ENCODE measurements around the gene PTCD2. TPM values are rescaled to one million over a fixed set of nuclear protein-coding genes. Genes with fewer than 3 reads are reported as not detected.
A peak's percentile ranks its signal among the peaks of the same experiment; 100 is the strongest.

Gene PTCD2
- total and polyA plus RNA-seq, 9 of the 15 experiments (the other 6 are each of a cell fraction or from before 2014, with no cell fraction given): 11.9 to 28.5 (median 18.6) TPM

DNA sequence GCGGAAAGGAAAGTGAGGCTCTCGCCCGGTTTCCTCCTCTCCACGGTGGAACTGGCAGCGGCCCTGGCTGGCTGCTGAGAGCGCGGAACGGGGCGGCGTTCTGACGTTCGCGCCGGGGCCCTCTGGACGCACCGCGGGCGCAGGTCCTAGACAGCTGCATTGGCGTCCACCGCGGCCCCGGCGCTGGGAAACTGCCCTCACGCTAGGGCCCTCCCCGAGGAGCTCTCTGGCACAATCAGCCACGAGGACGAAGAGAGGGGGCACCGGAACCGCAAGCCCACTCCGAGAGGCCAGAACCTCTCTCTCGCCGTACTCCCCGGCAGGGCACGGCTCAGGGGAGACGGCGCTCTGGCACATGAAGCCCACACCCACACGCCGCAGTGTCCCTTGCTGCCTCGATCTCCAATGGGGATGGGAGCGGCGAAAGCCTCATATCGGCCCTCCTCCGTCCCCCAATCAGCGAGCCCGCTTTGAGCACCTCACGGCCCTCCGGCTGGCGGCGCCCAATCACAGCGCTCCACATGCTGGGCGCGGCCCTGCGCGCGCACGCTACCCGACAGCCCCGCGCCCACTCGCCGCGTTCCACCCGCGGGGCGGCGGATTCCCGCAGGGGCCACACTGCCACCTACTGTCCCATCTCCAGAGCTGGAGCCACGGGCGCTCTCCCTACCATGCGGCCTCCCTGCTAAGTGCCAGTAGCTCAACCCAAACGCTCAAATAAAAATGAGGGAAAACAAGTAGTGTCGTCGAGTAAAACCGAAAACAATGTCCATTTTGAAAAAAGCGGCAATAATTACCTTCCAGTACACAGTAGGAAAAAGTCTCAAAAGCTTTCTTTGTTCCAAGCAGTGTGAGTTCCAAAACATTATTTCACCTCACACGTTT is 12.0 kb upstream of the PTCD2 start (continued):
- peak; percentile 77; the same call in 1 of the 2 replicates for TF ChIP-seq KAT7 (CRISPR knock-in tag; IDR thresholded peaks at IDR 0.05; ENCODE audit: borderline replicate concordance)
- TF ChIP-seq, protein P1, sequence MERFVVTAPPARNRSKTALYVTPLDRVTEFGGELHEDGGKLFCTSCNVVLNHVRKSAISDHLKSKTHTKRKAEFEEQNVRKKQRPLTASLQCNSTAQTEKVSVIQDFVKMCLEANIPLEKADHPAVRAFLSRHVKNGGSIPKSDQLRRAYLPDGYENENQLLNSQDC (CRISPR knock-in tag; IDR thresholded peaks at IDR 0.05): peak; percentile 52; the same call in 1 of the 2 replicates
- peak; percentile 98 for TF ChIP-seq SUPT5H (IDR thresholded peaks at IDR 0.05)
- no peak for TF ChIP-seq ZNF444 (CRISPR knock-in tag; IDR thresholded peaks at IDR 0.05)
- TF ChIP-seq, protein P2, sequence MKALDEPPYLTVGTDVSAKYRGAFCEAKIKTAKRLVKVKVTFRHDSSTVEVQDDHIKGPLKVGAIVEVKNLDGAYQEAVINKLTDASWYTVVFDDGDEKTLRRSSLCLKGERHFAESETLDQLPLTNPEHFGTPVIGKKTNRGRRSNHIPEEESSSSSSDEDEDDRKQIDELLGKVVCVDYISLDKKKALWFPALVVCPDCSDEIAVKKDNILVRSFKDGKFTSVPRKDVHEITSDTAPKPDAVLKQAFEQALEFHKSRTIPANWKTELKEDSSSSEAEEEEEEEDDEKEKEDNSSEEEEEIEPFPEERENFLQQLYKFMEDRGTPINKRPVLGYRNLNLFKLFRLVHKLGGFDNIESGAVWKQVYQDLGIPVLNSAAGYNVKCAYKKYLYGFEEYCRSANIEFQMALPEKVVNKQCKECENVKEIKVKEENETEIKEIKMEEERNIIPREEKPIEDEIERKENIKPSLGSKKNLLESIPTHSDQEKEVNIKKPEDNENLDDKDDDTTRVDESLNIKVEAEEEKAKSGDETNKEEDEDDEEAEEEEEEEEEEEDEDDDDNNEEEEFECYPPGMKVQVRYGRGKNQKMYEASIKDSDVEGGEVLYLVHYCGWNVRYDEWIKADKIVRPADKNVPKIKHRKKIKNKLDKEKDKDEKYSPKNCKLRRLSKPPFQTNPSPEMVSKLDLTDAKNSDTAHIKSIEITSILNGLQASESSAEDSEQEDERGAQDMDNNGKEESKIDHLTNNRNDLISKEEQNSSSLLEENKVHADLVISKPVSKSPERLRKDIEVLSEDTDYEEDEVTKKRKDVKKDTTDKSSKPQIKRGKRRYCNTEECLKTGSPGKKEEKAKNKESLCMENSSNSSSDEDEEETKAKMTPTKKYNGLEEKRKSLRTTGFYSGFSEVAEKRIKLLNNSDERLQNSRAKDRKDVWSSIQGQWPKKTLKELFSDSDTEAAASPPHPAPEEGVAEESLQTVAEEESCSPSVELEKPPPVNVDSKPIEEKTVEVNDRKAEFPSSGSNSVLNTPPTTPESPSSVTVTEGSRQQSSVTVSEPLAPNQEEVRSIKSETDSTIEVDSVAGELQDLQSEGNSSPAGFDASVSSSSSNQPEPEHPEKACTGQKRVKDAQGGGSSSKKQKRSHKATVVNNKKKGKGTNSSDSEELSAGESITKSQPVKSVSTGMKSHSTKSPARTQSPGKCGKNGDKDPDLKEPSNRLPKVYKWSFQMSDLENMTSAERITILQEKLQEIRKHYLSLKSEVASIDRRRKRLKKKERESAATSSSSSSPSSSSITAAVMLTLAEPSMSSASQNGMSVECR (CRISPR knock-in tag; IDR thresholded peaks at IDR 0.05): peak; percentile 58; the same call in 1 of the 2 replicates
- TF ChIP-seq, protein P3, sequence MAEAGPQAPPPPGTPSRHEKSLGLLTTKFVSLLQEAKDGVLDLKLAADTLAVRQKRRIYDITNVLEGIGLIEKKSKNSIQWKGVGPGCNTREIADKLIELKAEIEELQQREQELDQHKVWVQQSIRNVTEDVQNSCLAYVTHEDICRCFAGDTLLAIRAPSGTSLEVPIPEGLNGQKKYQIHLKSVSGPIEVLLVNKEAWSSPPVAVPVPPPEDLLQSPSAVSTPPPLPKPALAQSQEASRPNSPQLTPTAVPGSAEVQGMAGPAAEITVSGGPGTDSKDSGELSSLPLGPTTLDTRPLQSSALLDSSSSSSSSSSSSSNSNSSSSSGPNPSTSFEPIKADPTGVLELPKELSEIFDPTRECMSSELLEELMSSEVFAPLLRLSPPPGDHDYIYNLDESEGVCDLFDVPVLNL (CRISPR knock-in tag; IDR thresholded peaks at IDR 0.05; ENCODE audit: low read depth): no peak
- peak; percentile 55; the same call in 1 of the 2 replicates for TF ChIP-seq ZNF431 (CRISPR knock-in tag; IDR thresholded peaks at IDR 0.05)
- TF ChIP-seq, protein P4, sequence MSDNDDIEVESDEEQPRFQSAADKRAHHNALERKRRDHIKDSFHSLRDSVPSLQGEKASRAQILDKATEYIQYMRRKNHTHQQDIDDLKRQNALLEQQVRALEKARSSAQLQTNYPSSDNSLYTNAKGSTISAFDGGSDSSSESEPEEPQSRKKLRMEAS (CRISPR knock-in tag; IDR thresholded peaks at IDR 0.05): peak; percentile 96
- peak; percentile 37 for TF ChIP-seq BRD9 (IDR thresholded peaks at IDR 0.05; ENCODE audit: low read depth, partially characterized antibody)
- 0 out of 2 replicates have a peak, but pooled peaks have one; percentile 26 for TF ChIP-seq MTA1 (IDR thresholded peaks at IDR 0.05; ENCODE audit: borderline replicate concordance)
- TF ChIP-seq, protein P5, sequence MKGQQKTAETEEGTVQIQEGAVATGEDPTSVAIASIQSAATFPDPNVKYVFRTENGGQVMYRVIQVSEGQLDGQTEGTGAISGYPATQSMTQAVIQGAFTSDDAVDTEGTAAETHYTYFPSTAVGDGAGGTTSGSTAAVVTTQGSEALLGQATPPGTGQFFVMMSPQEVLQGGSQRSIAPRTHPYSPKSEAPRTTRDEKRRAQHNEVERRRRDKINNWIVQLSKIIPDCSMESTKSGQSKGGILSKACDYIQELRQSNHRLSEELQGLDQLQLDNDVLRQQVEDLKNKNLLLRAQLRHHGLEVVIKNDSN (CRISPR knock-in tag; IDR thresholded peaks at IDR 0.05): peak; percentile 58; the same call in 1 of the 2 replicates
- TF ChIP-seq MAZ (CRISPR knock-in tag; conservative IDR thresholded peaks at IDR 0.05 in 1 of 2, IDR thresholded peaks at IDR 0.05 in 1 of 2): peak; percentile 64 to 75; a peak in 3 of 4 replicates
- TF ChIP-seq, protein P6, sequence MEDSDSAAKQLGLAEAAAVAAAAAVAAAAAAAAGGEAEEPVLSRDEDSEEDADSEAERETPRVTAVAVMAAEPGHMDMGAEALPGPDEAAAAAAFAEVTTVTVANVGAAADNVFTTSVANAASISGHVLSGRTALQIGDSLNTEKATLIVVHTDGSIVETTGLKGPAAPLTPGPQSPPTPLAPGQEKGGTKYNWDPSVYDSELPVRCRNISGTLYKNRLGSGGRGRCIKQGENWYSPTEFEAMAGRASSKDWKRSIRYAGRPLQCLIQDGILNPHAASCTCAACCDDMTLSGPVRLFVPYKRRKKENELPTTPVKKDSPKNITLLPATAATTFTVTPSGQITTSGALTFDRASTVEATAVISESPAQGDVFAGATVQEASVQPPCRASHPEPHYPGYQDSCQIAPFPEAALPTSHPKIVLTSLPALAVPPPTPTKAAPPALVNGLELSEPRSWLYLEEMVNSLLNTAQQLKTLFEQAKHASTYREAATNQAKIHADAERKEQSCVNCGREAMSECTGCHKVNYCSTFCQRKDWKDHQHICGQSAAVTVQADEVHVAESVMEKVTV (CRISPR knock-in tag; IDR thresholded peaks at IDR 0.05): peak; percentile 76; the same call in 1 of the 2 replicates
- peak; percentile 78 for TF ChIP-seq LCOR (CRISPR knock-in tag; IDR thresholded peaks at IDR 0.05)
- peak; percentile 78; the same call in 1 of the 2 replicates for TF ChIP-seq CBX1 (IDR thresholded peaks at IDR 0.05; ENCODE audit: low read depth)
- TF ChIP-seq PTBP1 (IDR thresholded peaks at IDR 0.05; ENCODE audit: low read depth, low read length): no peak
- no peak for TF ChIP-seq SETDB1 (IDR thresholded peaks at IDR 0.05; ENCODE audit: low read length)
- no peak for TF ChIP-seq HIVEP1 (CRISPR knock-in tag; IDR thresholded peaks at IDR 0.05)
